ENCODE results near the gene C1orf159. TPM values are rescaled to one million over a fixed set of nuclear protein-coding genes. Genes with fewer than 3 reads are reported as not detected.
"Not testable (repeated sequence)": the region's sequence is repeated elsewhere in the genome, so short reads cannot be mapped to it uniquely, and the experiment has no call there.

The C1orf159 gene
- total and polyA plus RNA-seq, 2 experiments from 2014 or later: 11.4 to 13.1 TPM

- H3K4me1 ChIP-seq (ENCODE audit: insufficient read depth): no peaks in the 10 kb centered on the region
- H4K20me1 ChIP-seq (ENCODE audit: insufficient read depth): no peaks in the 10 kb centered on the region
- TF ChIP-seq EZH2phosphoT487 (IDR thresholded peaks at IDR 0.05; ENCODE audit: insufficient read depth, low read depth) (no peak), EZH2 (IDR thresholded peaks at IDR 0.05; ENCODE audit: insufficient read depth, poor library complexity, severe bottlenecking) (no peak)
- H3K79me2 ChIP-seq (ENCODE audit: insufficient read depth): peaks cover 3% of the 10 kb centered on the region; the same call in 1 of the 2 replicates
- no peaks in the 10 kb centered on the region for H3K27me3 ChIP-seq (replicated peaks; ENCODE audit: insufficient read depth)
- H3K9me2 ChIP-seq (ENCODE audit: insufficient read depth): no peaks in the 10 kb centered on the region
- in situ Hi-C loops (cut with MboI): no loop called here
- H3K4me3 ChIP-seq: no peak overlapping the region
- H3K36me3 ChIP-seq (ENCODE audit: low read depth): no peaks in the 10 kb centered on the region
- no peak overlapping the region for H3K4me2 ChIP-seq (ENCODE audit: unreplicated experiment)
- H3F3A ChIP-seq (ENCODE audit: insufficient read depth): no peaks in the 10 kb centered on the region
- no peak overlapping the region for H3K9ac ChIP-seq
- no peak for DNase-seq
- 83 to 84% methylated on average over 4 of the region's 4 CpGs for WGBS, 2 experiments (ENCODE audit: low coverage in 1 of 2, low lambda C conversion rate in 2 of 2, missing lambda C conversion rate in 2 of 2)
- H3K27ac ChIP-seq: no peak overlapping the region
- no peak overlapping the region for H2AFZ ChIP-seq
- H3K9me3 ChIP-seq (ENCODE audit: low read depth): no peaks in the 10 kb centered on the region
These were observed 16.2 kb downstream of the C1orf159 start for GRCh38 chr1:1099506-1100183.

DNA sequence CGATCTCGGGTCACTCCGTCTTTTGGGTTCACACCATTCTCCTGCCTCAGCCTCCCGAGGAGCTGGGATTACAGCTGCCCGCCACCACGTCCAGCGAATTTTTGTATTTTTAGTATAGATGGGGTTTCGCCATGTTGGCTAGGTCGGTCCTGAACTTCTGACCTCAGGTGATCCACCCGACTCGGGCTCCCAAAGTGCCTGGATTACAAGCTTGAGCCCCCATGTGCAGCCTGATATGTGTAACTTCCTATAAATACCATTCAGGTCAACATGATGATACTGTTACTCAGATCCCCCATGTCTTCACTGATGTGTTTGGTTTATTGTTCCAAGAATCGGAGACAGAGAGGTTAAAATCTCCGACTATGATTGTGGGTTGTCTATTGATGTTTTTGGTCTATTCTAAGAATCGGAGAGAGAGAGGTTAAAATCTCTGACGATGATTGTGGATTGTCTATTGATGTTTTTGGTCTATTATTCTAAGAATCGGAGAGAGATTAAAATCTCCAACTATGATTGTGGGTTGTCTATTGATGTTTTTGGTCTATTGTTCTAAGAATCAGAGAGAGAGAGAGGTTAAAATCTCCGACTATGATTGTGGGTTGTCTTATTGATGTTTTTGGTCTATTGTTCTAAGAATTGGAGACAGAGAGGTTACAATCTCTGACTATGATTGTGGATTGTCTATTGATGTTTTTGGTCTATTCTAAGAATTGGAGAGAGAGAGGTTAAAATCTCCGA lies 17.0 kb downstream of the C1orf159 start:
- Histone ChIP-seq H3K4me3 (no peak overlapping the region), H3K27ac (no peak overlapping the region), H3K9me3 (ENCODE audit: low read depth) (no peaks in the 10 kb centered on the region), H3K9ac (no peak overlapping the region), H3K27me3 (replicated peaks; ENCODE audit: insufficient read depth) (no peaks in the 10 kb centered on the region), H2AFZ (no peak overlapping the region), H3F3A (ENCODE audit: insufficient read depth) (no peaks in the 10 kb centered on the region), H4K20me1 (ENCODE audit: insufficient read depth) (no peaks in the 10 kb centered on the region), H3K4me2 (ENCODE audit: unreplicated experiment) (no peak overlapping the region), H3K79me2 (ENCODE audit: insufficient read depth) (no peaks in the 10 kb centered on the region), H3K9me2 (ENCODE audit: insufficient read depth) (no peaks in the 10 kb centered on the region), H3K36me3 (ENCODE audit: low read depth) (no peaks in the 10 kb centered on the region), H3K4me1 (ENCODE audit: insufficient read depth) (no peaks in the 10 kb centered on the region)
- TF ChIP-seq EZH2 (IDR thresholded peaks at IDR 0.05; ENCODE audit: insufficient read depth, poor library complexity, severe bottlenecking): no peak
- no peak for TF ChIP-seq EZH2phosphoT487 (IDR thresholded peaks at IDR 0.05; ENCODE audit: insufficient read depth, low read depth)
- in situ Hi-C loops (cut with MboI): no loop called here
- 87 to 88% methylated on average over 18 of the region's 18 CpGs for WGBS, 2 experiments (ENCODE audit: low coverage in 1 of 2, low lambda C conversion rate in 2 of 2, missing lambda C conversion rate in 2 of 2)
- DNase-seq: no peak

DNA sequence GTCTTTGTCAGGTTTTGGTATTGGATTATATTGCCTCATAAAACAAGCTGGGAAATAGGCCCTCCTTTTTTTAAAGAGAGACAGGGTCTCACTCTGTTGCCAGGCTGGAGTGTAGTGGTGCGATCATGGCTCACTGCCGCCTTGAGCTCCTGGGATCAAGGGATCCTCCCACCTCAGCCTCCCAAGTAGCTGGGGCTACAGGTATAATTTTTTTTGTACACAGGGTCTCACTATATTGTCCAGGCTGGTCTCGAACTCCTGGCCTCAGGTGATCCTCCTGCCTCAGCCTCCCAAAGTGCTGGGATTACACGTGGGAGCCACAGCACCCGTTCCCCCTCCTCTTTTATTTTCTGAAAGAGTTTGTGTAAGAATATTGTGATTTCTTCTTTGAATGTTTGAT lies 19.8 kb downstream of the C1orf159 start:
- H3K9ac ChIP-seq; H3K79me2 ChIP-seq (ENCODE audit: insufficient read depth); H3K36me3 ChIP-seq (ENCODE audit: low read depth); H3K9me3 ChIP-seq (ENCODE audit: low read depth); H3K27me3 ChIP-seq (replicated peaks; ENCODE audit: insufficient read depth); in situ Hi-C loops (cut with MboI); H3K9me2 ChIP-seq (ENCODE audit: insufficient read depth); H3K27ac ChIP-seq; H2AFZ ChIP-seq; DNase-seq; H3K4me3 ChIP-seq; H3K4me2 ChIP-seq (ENCODE audit: unreplicated experiment); H4K20me1 ChIP-seq (ENCODE audit: insufficient read depth); H3F3A ChIP-seq (ENCODE audit: insufficient read depth); H3K4me1 ChIP-seq (ENCODE audit: insufficient read depth): not testable (repeated sequence)
- 96 to 98% methylated on average over 5 of the region's 5 CpGs for WGBS, 2 experiments (ENCODE audit: low coverage in 1 of 2, low lambda C conversion rate in 2 of 2, missing lambda C conversion rate in 2 of 2)

GRCh38 chr1:1094981-1095380 lies 20.9 kb downstream of the C1orf159 start:
- Histone ChIP-seq H3K79me2 (ENCODE audit: insufficient read depth) (no peaks in the 10 kb centered on the region), H3K9me3 (ENCODE audit: low read depth) (no peaks in the 10 kb centered on the region), H3K36me3 (ENCODE audit: low read depth) (no peaks in the 10 kb centered on the region), H3K4me3 (no peak overlapping the region), H3F3A (ENCODE audit: insufficient read depth) (no peaks in the 10 kb centered on the region), H3K27ac (no peak overlapping the region), H3K4me2 (ENCODE audit: unreplicated experiment) (no peak overlapping the region), H2AFZ (no peak overlapping the region), H3K9ac (no peak overlapping the region), H3K4me1 (ENCODE audit: insufficient read depth) (no peaks in the 10 kb centered on the region), H3K9me2 (ENCODE audit: insufficient read depth) (no peaks in the 10 kb centered on the region), H3K27me3 (replicated peaks; ENCODE audit: insufficient read depth) (no peaks in the 10 kb centered on the region), H4K20me1 (ENCODE audit: insufficient read depth) (no peaks in the 10 kb centered on the region)
- DNase-seq: no peak
- 63 to 72% methylated on average over 7 of the region's 7 CpGs for WGBS, 2 experiments (ENCODE audit: low coverage in 1 of 2, low lambda C conversion rate in 2 of 2, missing lambda C conversion rate in 2 of 2)
- TF ChIP-seq EZH2phosphoT487 (IDR thresholded peaks at IDR 0.05; ENCODE audit: insufficient read depth, low read depth) (no peak), EZH2 (IDR thresholded peaks at IDR 0.05; ENCODE audit: insufficient read depth, poor library complexity, severe bottlenecking) (no peak)
- in situ Hi-C loops (cut with MboI): no loop called here
